OCI-LY1 (cell line): Measurements from ENCODE around the gene CNNM4.

ENCODE experiments used
- H2AFZ ChIP-seq: fragments of 200-600 bp; sonication (generic), shearing (Covaris generic); 2 replicates; pipeline ENCODE4 v1.6.0; 2014; ENCODE audit warnings: antibody characterized with exemption, mild to moderate bottlenecking, low read length
- H3F3A ChIP-seq: fragments of 200-600 bp; sonication (generic), shearing (Covaris generic); 2 replicates; pipeline ENCODE4 v1.6.0; 2014; ENCODE audit warnings: mild to moderate bottlenecking, antibody characterized with exemption, low read length, moderate library complexity; ENCODE audit not compliant: insufficient read depth
- H3K27ac ChIP-seq: fragments of 200-600 bp; sonication (generic); 2 replicates; pipeline ENCODE4 v1.5.1; 2014; ENCODE audit warnings: low read length, mixed run types, mild to moderate bottlenecking, low read depth; ENCODE audit not compliant: poor library complexity, severe bottlenecking
- H3K27me3 ChIP-seq: fragments of 200-600 bp; sonication (generic); 2 replicates; pipeline ENCODE4 v1.6.0; 2014; ENCODE audit warnings: antibody characterized with exemption, mild to moderate bottlenecking, low read length, moderate library complexity; ENCODE audit not compliant: insufficient read depth
- H3K36me3 ChIP-seq: fragments of 200-600 bp; sonication (generic); 2 replicates; pipeline ENCODE4 v1.6.1; 2014; ENCODE audit warnings: mild to moderate bottlenecking, antibody characterized with exemption, low read length, moderate library complexity, mixed read lengths; ENCODE audit not compliant: insufficient read depth
- H3K4me1 ChIP-seq: fragments of 200-600 bp; sonication (generic); 2 replicates; pipeline ENCODE4 v1.5.1; 2014; ENCODE audit warnings: mild to moderate bottlenecking, low read length, moderate library complexity; ENCODE audit not compliant: insufficient read depth, severe bottlenecking
- H3K4me2 ChIP-seq: fragments of 200-600 bp; sonication (generic), shearing (Covaris generic); 2 replicates; pipeline ENCODE4 v1.6.1; 2014; ENCODE audit warnings: low read length
- H3K4me3 ChIP-seq: fragments of 200-600 bp; sonication (generic); 2 replicates; pipeline ENCODE4 v1.5.1; 2014; ENCODE audit warnings: low read length, low read depth, mild to moderate bottlenecking, mixed read lengths; ENCODE audit not compliant: poor library complexity, severe bottlenecking
- H3K79me2 ChIP-seq: fragments of 200-600 bp; shearing (Covaris generic); 2 replicates; pipeline ENCODE4 v1.6.1; 2016; ENCODE audit warnings: mixed run types, low read length, mixed read lengths; ENCODE audit not compliant: insufficient read depth
- H3K9ac ChIP-seq: fragments of 200-600 bp; sonication (generic), shearing (Covaris generic); 2 replicates; pipeline ENCODE4 v1.6.1; 2014; ENCODE audit warnings: mild to moderate bottlenecking, low read length, mixed read lengths
- H3K9me2 ChIP-seq: fragments of 200-600 bp; sonication (generic), shearing (Covaris generic); 2 replicates; pipeline ENCODE4 v1.6.1; 2014; ENCODE audit warnings: low read depth, mild to moderate bottlenecking, low read length, mixed read lengths
- H3K9me3 ChIP-seq: fragments of 200-600 bp; shearing (Covaris generic); 2 replicates; pipeline ENCODE4 v1.6.1; 2014; ENCODE audit warnings: low read length, mixed read lengths
- H4K20me1 ChIP-seq: fragments of 200-600 bp; sonication (generic), shearing (Covaris generic); 2 replicates; pipeline ENCODE4 v1.6.0; 2016; ENCODE audit warnings: mild to moderate bottlenecking, low read length; ENCODE audit not compliant: insufficient read depth
- CTCF ChIP-seq: fragments of 200-600 bp; sonication (generic), shearing (Covaris generic); IDR thresholded peaks from 2 replicates; pipeline ENCODE4 v1.5.1; 2017; ENCODE audit warnings: mild to moderate bottlenecking, antibody characterized with exemption, low read length, moderate library complexity, mixed read lengths
- EZH2 ChIP-seq: fragments of 200-600 bp; sonication (generic), shearing (Covaris generic); IDR thresholded peaks from 2 replicates; pipeline ENCODE4 v1.8.0; 2017; ENCODE audit warnings: borderline replicate concordance, mixed run types, mild to moderate bottlenecking, antibody characterized with exemption, low read length, moderate library complexity, mixed read lengths

Gene CNNM4

DNA sequence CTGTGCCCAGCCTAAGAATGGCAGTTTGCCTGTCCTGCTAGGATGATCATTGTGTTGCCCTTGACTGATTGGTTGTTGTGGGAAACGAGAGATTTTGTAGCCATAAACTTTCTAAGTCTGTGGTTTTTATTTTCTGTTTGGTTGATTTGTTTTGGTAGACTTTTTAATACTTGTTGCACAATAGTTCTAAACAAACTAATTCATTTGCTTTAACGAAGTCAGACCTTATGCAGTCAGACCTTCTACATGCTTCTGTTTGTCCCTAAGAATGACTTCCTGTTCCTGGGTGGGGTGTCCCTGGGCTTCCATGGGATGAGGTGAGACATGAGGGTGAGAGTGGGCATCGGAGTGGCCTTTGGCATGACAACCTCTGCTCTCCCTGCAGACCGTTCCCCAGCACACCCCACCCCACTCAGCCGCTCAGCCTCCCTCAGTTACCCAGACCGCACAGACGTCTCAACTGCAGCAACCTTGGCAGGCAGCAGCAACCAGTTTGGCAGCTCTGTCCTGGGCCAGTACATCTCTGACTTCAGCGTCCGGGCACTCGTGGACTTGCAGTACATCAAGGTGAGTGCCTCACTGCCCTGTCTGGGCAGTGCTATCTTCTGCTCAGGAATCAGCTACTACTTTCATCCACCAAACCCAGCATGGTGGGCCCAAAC is 47.6 kb downstream of the CNNM4 start:
- H4K20me1 ChIP-seq = no peaks in the 10 kb centered on the region
- H3K27me3 ChIP-seq = no peaks in the 10 kb centered on the region; the same call in 1 of the 2 replicates
- no peaks in the 10 kb centered on the region; the same call in 1 of the 2 replicates for H3K36me3 ChIP-seq
- peaks cover 10% of the 10 kb centered on the region for H3K4me1 ChIP-seq
- H3K4me2 ChIP-seq = no peak overlapping the region
- no peaks in the 10 kb centered on the region for H3K79me2 ChIP-seq
- no peak overlapping the region for H3K9ac ChIP-seq
- H3K9me2 ChIP-seq = no peaks in the 10 kb centered on the region
- no peak overlapping the region for H3K4me3 ChIP-seq
- no peak for TF ChIP-seq EZH2
- H3F3A ChIP-seq = no peaks in the 10 kb centered on the region
- H3K27ac ChIP-seq = no peak overlapping the region
- H3K9me3 ChIP-seq = no peaks in the 10 kb centered on the region
- H2AFZ ChIP-seq = no peak overlapping the region

DNA sequence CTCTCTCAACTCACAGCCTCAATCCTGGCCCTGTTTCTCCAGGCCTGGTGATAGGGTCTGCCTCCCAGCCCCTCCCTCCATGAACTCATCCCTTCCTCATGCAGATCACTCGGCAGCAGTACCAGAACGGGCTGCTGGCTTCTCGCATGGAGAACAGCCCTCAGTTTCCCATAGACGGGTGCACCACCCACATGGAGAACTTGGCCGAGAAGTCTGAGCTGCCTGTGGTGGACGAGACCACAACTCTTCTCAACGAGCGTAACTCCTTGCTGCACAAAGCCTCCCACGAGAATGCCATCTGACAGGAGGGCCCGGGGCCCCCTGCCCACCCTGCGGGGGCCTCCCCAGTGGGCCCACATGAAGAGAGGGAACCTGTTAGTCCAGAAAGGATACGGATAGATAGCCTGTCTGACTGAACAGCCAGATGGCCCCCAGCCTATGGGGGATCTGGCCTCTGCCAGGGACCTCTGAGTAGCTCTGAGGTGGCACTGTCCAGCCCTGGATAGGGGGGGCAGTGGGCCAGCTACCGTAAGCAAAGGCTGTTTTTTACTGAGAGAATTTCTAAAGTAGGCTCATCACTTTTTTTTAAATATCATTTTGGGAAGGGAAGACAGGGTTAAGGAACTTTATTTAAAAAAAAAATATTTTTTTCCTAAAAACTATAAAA is 48.6 kb downstream of the CNNM4 start:
- Histone ChIP-seq H3F3A (no peaks in the 10 kb centered on the region), H3K9ac (no peak overlapping the region), H2AFZ (no peak overlapping the region), H3K4me2 (no peak overlapping the region), H3K36me3 (no peaks in the 10 kb centered on the region; the same call in 1 of the 2 replicates), H4K20me1 (no peaks in the 10 kb centered on the region), H3K9me2 (no peaks in the 10 kb centered on the region), H3K27me3 (no peaks in the 10 kb centered on the region; the same call in 1 of the 2 replicates), H3K4me3 (no peak overlapping the region), H3K27ac (no peak overlapping the region), H3K4me1 (peaks cover 10% of the 10 kb centered on the region), H3K9me3 (no peaks in the 10 kb centered on the region), H3K79me2 (no peaks in the 10 kb centered on the region)
- TF ChIP-seq EZH2 = no peak
- no peak for TF ChIP-seq CTCF

- Histone ChIP-seq H3K9me2 (no peaks in the 10 kb centered on the region), H3K9me3 (no peaks in the 10 kb centered on the region), H3K4me3 (no peak overlapping the region), H3K4me2 (no peak overlapping the region), H3K27me3 (no peaks in the 10 kb centered on the region; the same call in 1 of the 2 replicates), H3K79me2 (no peaks in the 10 kb centered on the region), H3K9ac (no peak overlapping the region), H2AFZ (no peak overlapping the region), H3K4me1 (peaks cover 12% of the 10 kb centered on the region), H3F3A (no peaks in the 10 kb centered on the region), H3K36me3 (no peaks in the 10 kb centered on the region; the same call in 1 of the 2 replicates), H3K27ac (no peak overlapping the region), H4K20me1 (no peaks in the 10 kb centered on the region)
- TF ChIP-seq EZH2 = no peak
- TF ChIP-seq CTCF = no peak
Measured at GRCh38 chr2:96809951-96810782, 49.5 kb downstream of the CNNM4 start.
